Activated CD8-positive, alpha-beta memory T cell treated with anti-CD3 and anti-CD28 coated beads, Interleukin-2, amount 50 U/mL, for 48 hours (primary cell): ENCODE data around the gene LPP.

Source experiments
- DNase-seq: peaks from one replicate; pipeline ENCODE4 v3.0.0-alpha.2; 2020

LPP gene

GRCh38 chr3:188914552-188914951 is 760.6 kb downstream of the LPP start:
- DNase-seq, result no peak

GRCh38 chr3:188915127-188915526 is 761.2 kb downstream of the LPP start:
- no peak for DNase-seq

- no peak for DNase-seq
These were observed 763.0 kb downstream of the LPP start for GRCh38 chr3:188916934-188917401.

GRCh38 chr3:188918093-188918492 is 764.1 kb downstream of the LPP start:
- no peak for DNase-seq

GRCh38 chr3:188923671-188924070 is 769.7 kb downstream of the LPP start:
- DNase-seq, result no peak

- no peak for DNase-seq
These were observed 771.4 kb downstream of the LPP start for GRCh38 chr3:188925376-188925775.

- DNase-seq, result no peak
These were observed 772.2 kb downstream of the LPP start for GRCh38 chr3:188926111-188926510.

GRCh38 chr3:188926741-188927511 is 773.0 kb downstream of the LPP start:
- DNase-seq, result no peak

- no peak for DNase-seq
These were observed 774.0 kb downstream of the LPP start for GRCh38 chr3:188927971-188928370.

GRCh38 chr3:188929137-188929536 is 775.2 kb downstream of the LPP start:
- no peak for DNase-seq

GRCh38 chr3:188931036-188931435 is 777.1 kb downstream of the LPP start:
- no peak for DNase-seq

- no peak for DNase-seq
These were observed 777.6 kb downstream of the LPP start for GRCh38 chr3:188931531-188931930.

GRCh38 chr3:188934989-188935388 is 781.0 kb downstream of the LPP start:
- DNase-seq, result no peak

- no peak for DNase-seq
These were observed 782.7 kb downstream of the LPP start for GRCh38 chr3:188936597-188937107.

- no peak for DNase-seq
These were observed 783.4 kb downstream of the LPP start for GRCh38 chr3:188937389-188937788.

- DNase-seq, result no peak
These were observed 785.0 kb downstream of the LPP start for GRCh38 chr3:188938999-188939398.

- no peak for DNase-seq
These were observed 786.0 kb downstream of the LPP start for GRCh38 chr3:188939814-188940572.
